GM20431 (cell line): ENCODE data around the gene GPR37L1.

Experiments
- in situ Hi-C: fragments of 300-500 bp; cut with MseI, MboI; formaldehyde crosslinking; loops from one replicate; pipeline ENCODE4 v1.15.0; 2020; ENCODE audit warnings: low sequenced_read_pairs; ENCODE audit not compliant: unreplicated experiment

GPR37L1 gene

DNA sequence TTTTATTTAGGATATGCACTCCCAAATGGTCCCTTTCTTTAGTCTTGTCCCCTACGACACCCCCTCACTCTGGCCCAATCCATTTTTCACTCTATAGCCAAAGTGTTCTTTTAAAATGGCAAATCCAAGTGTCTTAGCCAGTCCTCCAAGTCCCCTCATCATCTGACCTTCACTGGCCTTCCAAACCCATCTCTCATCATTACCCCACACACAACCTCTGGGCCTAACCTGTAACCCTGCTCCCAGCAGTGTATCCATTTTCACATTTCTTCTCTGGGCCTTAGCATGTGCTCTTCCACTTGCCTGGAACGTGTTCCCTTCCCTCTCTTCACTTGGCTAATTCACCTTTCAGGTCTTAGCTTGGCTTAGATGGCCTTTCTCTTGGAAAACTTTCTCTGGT is 28.3 kb downstream of the GPR37L1 start:
- in situ Hi-C loops: no loop called here

DNA sequence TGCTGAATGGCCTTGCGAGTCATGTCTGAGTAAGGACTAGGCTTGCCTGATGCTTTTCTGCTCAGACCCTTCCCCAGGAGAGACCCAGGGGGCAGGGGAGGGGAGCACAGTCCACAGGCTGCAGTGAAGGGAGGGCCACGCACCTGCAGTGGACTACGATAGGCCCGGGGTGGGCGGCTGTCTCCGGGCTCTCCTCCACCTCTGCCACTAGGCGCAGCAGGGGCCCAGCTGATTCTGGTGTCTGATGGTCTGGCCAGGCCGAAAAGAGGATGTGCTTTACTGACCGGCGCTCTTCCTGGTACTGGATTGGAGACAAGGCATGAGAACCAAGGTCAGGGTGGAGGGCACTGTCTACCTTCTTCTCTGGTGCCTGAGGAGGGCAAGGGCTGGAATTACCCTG is 29.7 kb downstream of the GPR37L1 start:
- in situ Hi-C loops: no loop called here

DNA sequence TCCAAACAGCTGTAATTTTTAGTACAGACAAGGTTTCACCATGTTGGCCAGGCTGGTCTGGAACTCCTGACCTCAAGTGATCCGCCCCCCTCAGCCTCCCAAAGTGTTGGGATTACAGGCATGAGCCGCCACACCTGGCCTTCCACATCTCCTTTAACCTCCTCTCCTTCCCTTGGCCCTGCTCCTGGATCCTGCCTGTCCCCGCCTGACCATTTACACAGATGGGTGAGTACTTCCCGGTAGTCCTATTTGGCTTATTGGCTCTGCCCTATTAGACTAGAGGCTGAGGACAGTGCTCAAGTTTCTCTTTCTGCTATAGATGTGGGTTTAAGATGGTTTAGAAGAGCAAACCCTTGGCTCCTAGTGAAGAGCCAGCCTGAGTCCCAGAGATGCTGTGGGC is 30.6 kb downstream of the GPR37L1 start:
- in situ Hi-C loops: no loop called here

DNA sequence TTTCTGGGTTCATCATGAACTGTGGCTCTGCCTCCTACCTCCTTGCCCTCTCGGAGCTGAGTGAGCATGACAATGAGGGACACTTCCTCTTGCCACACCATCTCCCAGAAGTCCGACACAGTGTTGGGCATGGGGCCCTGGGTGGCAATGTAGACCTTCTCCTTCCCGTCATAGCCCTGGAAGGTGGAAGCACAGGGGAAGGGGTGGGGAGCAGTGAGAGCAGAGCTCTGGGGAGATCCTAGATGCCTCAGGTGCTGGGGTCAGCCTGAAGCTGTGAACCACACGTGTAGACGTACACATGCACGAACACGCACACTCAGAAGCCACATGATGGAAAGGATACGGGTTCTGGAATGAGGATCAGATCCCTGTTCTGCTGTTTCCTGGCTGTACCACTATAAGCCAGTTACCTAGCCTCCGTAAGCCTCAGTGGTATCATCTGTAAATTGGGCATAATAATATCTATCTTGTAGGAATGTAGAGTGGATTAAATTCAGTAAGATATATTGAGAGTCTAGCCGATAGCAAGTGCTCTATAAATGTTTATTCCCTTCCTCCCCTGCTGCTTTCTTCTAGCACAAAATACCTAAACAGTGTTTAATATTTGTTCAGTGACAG is 31.5 kb downstream of the GPR37L1 start:
- in situ Hi-C loops: no loop called here

DNA sequence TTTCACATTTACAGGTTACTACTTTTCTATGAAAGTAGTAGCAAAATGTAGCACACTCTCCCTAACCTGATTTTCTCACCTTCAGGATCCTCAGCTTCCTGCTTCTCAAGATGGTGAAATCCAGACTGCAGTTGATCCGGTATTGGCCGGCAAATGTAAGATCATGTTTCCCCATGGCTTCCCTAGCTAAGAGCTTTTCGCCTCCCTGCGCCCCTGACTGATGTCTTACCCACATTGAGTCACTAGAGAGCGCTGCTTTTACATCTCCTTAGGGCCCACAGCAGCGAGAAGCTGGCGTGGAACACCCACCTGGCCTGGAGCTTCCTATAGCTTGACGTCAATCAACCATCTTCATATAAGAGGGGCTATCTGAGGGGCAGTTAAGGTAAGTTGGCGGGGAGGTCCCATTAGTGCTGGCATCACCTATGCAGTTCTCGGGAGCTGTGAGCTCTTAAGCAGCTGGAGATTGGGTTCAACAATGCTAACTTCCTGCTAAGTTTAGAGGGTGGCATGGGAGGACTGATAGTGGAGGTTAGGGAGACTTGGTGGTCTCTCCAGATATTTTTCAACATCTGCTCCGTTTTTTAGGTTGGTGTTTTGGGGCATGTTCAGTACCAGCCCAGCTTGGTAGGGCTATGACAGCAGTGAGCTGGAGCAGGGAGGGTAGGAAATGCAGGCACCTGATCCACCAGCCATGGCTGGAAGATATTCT is 32.2 kb downstream of the GPR37L1 start:
- in situ Hi-C loops: no loop called here

DNA sequence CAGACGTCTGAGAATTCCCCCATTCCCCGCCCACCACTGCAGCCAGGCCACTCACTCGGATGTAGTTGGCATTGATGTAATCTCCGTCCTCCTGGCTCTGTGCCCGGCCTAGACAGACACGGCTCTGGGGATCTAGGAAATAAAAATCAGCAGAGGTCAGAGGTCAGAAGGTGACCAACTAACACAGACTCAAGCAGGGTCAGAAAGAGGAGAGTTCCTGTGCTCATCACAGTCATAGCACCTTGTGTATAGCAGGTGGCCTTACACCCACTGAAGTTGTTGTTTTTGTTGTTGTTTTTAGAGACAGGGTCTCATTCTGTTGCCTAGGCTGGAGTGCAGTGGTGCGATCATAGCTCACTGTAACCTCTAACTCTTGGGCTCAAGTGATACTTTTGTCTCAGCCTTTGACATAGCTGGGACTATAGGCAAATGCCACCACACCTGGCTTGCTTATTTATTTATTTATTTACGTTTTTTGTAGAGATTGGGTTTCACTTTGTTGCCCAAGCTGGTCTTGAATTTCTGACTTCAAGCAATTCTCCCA is 32.8 kb downstream of the GPR37L1 start:
- in situ Hi-C loops: no loop called here

DNA sequence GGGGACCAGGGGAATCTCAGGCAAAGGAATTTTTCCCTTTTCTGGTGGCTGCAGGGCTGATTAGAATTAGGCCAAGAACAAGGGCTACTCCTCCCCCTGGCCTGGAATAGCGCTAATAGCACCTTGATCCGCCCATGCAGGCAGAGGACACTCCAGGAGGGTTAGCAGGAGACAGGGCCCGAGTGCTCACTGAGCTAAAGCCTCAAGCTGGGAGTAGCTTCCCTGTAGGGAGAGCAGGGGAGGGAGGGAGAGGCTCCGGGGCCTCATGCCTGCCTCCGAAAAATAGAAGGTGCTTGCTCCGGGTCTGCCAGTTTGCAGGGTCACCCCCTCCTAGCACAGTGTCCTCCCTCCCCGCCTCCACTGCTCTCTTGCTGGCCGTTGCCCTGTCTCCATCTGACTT is 33.9 kb downstream of the GPR37L1 start:
- in situ Hi-C loops: no loop called here

DNA sequence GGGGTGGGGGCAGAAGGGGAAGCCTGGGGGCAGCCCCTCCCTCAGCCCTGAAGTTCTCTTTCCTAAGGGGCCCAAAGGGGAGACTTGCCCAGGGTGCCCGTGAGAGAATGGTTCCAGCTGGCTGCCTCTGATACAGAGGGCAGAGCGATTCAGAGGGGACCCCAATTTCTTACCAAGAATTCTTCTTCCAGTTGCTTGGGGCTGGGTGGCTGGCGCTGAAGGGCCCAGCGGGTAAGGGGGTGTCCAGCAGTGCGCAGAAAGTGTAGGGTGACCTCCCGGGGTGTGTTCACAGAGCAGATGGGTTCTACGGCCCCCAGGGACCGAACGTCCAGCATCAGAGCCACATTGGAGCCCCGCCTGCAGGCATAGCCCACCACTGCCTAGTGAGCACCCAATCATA is 35.2 kb downstream of the GPR37L1 start:
- in situ Hi-C loops: no loop called here

DNA sequence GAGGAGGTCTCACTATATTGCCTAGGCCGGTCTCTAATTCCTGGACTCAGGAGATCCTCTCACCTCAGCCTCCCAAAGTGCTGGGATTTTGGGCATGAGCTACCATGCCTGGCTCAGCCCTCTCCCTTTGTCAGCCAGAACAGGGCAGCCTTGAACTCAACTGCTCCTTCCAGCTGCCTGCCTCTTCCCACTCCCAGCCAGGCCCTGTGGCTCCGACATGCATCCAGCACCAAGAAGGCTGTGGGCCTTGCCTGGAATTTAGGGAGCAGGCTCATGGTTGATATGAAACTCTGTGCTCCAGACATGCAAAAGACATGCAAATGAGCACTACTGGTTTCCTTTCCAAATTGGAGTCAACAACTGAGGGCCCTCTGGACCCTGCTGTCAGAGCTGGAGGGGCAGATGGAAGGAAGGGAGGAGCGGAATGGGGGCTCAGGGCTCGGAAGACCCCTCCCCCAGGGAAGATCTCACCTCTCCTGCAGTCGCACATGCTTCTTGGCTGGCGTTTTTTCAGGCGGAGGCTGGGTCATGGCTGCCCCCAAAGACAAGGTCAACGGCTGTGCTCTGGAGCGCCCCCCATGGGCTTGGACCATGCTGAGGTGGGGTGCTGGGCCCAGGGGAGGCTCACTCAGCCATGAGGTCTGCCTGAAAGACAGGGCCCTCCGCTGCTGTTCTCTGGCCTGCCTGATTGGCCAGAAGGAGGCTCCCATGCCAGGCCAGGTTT is 36.3 kb downstream of the GPR37L1 start:
- in situ Hi-C loops: no loop called here

DNA sequence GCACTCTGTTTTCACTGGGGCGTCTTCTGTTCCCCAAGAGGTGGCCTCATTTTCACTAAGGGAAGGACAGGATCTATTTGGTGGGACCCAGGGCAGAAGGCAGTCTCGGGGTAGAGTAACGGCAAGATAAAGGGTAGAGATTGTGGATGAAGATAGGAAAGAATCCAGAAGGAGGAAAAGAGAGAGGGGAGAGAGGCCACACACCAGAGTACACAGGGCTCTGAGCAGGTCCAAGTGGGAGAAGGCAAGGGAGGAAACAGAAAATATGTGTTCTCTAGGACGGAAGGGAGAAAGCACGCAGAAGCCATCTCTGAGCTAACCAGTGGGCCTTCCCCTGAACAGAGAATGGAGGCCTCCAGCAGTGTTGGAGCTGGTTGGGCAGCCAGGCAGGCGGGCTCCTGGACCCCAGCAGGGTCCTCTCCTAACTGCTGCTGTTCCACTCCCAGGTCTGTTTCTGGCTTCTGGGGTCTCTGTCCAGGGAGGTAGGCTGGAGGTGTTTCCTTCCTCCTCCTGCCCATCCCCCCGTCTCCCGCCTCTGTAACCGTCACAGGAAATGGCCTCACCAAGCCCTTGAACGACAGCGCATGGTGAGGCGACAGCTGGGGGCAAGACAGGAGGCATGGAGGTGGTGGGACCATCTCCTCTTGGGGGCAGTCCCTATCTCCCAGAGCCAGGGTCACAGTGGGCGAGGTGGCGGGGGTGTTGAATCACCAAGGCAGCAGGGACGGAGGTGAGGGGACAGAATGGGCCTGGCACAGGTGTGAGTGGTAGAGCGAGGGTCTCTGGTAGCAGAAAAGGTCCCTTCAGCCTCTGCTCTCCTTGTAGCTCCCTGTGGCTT is 37.0 kb downstream of the GPR37L1 start:
- in situ Hi-C loops: no loop called here

DNA sequence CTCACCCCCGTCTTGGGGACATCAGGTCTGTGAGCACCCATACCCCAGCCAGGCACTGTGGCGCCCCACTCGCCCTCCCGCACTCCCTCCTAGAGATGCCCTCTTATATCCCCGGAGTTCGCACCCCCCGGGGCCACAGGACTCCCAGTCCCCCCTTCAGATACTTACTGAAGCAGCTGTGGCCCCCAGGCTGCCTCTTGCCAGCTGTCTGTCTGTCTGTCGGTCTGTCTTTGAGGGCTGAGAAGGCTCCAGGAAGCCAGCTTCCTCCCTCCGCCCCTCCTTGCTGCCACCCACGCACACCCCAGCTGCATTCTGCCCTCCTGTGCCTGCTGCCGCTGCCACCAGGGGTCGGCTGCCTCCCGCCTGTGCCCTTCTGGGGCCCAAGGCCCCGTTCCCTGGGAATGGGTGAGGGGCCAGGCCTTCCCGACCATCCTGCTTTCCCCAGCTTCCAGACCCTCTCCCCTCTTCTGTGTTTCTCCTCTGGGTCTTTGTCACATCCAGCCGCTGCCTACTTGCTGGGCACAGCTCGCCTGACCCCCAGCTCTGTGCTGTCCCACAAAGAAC is 37.7 kb downstream of the GPR37L1 start, which contains the start of gene PTPN7:
Gene PTPN7 (minus strand): TSS at position 226 of the 564 bp plus-strand sequence. CDS start 1,200 bp downstream, outside the sequence.
- in situ Hi-C loops: no loop called here

DNA sequence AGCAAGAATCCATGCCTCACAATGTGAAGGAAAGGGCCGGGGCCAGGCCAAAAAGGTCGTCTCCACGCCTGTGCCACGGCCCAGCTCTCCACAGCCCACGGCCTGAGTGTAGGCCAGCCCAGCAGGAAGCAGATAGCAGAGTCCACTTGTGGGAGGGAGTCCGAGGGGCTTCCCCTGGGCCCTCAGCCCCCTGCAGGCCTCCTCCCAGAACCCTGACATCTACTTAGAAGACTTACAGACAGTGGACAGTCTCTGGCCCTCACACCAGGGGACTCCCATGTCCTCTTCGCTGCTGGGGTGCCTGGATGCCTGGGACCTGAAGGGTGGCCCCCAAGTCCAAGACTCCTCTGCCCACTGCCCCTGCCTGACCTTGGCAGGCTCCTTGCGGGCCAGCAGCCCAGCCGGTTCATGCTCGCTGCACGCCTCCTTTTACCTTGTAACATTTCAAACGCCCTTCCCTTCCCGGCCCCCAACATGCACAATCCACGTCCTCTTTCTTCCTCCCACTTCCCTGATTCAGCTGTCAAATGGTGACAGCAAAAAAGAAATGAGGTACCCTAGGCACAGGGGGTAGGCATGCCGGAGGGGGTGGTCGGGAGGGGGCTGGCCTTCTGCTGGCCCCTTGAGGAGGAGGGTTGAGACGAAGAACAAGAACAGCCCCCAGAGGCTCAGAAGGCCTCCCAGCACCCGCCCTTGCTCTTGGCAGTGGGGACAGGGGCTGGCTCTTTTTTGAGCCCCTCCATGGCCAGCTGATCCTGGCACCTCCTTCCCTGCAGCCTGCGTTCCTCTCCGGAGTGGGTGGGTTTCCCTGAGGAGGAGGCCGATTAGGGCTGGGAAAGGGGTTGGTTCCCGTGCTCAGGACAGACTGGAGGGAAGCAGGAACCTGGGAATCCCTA is 38.7 kb downstream of the GPR37L1 start:
- in situ Hi-C loops: no loop called here

DNA sequence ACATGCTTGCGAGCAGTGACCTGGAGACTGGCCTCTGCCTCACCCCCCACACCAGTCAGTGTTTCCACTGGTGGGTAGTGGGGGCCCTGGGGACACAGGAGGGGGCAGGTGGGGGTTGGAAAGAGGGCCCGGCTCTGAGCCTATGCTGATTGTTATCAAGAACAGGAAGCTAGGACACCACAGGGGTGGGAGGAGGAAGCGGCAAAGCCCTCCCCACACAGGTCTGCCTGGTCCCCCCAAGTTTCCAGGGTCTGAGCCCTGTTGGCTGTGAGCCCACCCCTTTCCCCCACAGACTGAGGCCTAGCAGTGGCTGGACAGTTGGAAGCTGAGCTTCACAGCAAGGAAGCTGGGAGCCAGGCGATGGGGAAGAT is 39.3 kb downstream of the GPR37L1 start:
- in situ Hi-C loops: no loop called here

DNA sequence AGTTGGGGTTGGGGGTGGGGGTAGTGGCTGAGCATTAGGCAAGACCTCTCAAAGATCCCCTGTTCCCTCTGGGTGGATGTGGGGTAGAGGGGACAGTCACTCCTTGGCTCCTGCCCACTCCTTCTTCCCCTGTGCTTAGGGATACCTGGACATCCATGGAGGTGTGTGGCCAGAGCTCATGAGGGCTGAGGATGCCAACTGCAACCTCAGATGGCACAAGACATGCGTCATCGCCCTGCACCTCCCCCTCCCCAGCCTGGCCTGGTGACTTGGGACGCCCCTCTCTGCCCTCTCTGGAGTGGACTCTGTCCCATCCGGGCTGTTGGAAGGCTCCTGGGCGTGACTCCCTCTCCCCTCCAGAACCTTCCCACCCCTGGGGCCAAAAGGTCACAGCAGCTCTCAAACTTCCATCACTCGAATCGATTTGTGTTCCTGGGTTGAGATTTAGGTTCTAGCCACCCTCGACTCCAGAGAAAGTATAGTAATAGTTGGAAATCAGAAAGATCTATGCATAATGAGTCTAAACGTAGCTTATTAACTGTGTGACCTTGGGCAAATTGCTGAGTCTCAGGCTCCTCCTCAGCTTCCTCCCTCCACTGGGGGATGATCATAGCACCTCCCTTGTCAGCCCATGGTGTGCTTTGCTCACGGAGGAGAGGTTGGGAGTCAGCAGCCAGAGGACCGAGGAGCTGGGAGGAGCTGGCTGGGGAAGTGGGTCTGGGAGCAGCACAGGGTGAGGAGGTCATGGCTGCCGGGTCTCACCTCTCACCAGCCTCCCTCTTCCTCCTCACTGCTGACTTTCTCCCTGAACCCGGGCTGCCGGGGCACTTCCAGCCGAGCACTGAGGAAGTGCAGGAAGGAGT is 39.9 kb downstream of the GPR37L1 start:
- in situ Hi-C loops: no loop called here

DNA sequence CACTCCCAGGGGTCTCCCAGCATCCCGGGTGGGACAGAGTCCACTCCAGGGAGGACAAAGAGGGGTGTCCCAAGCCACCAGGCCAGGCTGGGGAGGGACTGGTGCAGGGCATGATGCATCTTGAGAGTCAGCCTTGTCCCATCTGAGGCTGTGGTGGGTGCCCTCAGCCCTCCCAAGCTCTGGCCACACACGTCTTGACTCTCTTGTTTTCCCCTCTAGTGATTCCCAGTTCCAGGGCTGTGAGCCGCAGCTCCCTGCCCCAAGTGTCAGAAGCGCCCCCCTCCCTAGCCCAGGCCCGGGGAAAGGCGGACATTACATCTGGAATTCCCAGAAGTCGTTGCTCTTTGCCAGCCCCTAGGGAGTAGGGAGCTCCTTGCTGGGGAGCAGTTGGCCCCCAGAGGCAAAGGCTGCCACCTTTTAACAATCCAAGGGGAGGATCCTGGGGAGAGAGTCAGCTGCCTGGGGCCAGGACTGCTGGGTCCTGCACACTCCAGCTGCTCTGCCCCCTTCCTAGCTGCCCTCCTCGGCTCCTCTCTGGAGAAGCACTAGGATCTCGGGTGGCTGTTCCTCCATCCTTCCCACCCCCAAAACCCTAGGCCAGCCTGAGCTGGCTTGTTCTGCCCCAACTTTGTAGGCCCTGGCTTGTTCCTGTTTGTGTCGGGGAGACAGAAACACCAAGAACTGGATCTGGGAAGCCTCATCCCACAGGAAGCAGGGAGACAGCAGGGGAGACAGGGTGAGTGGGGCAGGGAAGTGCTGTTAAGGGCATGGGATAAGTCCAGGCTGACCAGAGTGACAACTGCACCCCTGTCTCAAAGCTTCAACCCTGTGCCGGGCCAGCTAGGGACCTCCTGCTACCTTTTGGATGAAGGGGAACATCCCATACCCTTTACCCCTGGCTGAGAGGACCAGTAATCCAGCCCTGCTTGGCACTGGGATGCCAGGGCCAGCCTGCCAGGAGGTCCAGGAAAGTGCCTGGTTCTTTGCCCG is 40.9 kb downstream of the GPR37L1 start:
- in situ Hi-C loops: no loop called here

DNA sequence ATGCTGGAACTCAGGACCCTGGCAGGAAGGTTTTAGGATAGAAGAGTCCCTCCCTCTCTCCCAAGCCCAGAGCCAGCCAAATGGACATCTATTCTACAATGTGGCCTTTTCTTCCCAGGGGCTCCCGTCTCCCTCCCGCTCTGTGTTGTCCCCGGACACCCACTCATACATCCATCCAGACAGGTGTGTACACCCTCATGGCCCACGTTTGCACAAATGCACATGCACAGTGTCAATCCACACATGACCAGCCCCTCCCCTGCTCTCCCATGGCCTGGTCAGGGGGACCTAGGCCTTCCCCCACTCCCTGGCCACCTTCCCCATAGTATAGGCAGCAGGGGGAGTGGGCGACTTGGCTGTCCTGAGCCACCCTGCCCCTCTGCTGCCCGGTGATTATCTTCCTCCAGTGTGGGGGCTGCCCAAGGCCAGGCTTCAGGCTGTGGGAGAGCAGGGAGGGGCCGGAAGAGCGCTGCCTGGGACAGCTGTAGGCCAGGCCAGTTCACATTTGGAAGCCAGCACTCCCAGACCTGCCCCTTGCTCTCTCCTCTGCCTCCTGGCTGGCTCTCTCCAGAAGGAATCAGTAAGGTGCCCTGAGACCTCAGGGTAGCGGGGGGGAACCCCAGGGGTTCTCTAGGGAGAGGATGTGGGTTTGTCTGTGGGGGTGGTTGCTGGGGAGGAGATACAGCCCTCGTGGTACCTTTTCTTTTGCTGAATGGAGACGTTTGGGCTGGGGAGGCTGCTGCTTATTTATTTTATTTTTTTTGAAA is 41.7 kb downstream of the GPR37L1 start:
- in situ Hi-C loops: no loop called here
